ENCODE data around the gene HTR1A.

Gene HTR1A

GRCh38 chr5:63911871-63912270 is 50.4 kb downstream of the HTR1A start:
- Histone ChIP-seq H3K4me3 (ENCODE audit: low read depth, low read length) (no peak overlapping the region), H3K27me3 (ENCODE audit: control insufficient read depth, insufficient read depth, low read length) (no peaks in the 10 kb centered on the region), H3K36me3 (ENCODE audit: control insufficient read depth, insufficient read depth, low read length) (no peaks in the 10 kb centered on the region), H3K9me3 (ENCODE audit: control insufficient read depth, low read length) (no peaks in the 10 kb centered on the region), H3K4me2 (ENCODE audit: low read length) (no peak overlapping the region), H3K4me1 (no peaks in the 10 kb centered on the region), H3K9ac (no peak overlapping the region), H3K79me2 (no peaks in the 10 kb centered on the region), H2AFZ (no peak overlapping the region), H3K27ac (no peak overlapping the region)
- no peak for TF ChIP-seq CTCF (IDR thresholded peaks at IDR 0.05)
